ENCODE data around the gene PDK4. TPM values are rescaled to one million over a fixed set of nuclear protein-coding genes. Genes with fewer than 3 reads are reported as not detected.

Gene PDK4
- polyA plus RNA-seq, 5 donors, result 14.6 to 43.3 (median 22.1) TPM

DNA sequence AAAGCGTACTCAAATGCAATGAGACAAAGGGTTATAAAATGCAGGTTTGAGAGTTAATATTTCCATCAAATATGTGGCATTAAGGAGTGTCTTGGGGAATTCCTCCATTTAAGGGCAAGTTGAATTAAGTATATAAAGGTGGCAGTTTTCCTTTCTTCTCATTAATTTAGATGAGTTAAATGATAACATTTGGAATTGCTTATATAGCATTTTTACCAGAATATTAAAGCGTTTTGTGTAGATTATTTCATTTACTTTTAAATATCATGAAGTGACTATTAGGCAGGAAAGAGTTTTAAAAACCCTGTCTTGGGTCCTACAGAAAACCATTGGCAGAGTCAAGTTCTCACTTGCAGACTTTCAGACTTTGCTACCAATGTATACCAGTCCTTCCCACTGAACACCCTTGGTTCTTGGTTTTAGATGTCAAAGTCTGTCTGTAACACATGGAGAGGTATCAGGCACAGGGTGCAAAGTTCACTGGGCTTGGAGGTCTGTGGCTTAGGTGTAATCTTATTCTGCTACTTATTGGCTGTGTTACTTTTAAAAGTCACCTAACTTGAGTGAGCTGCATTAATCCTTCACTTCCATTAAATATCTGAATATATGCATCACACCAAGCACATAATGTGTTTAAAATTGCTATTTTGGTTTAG is 59.5 kb downstream of the PDK4 start:
- DNase-seq, result no peak

DNA sequence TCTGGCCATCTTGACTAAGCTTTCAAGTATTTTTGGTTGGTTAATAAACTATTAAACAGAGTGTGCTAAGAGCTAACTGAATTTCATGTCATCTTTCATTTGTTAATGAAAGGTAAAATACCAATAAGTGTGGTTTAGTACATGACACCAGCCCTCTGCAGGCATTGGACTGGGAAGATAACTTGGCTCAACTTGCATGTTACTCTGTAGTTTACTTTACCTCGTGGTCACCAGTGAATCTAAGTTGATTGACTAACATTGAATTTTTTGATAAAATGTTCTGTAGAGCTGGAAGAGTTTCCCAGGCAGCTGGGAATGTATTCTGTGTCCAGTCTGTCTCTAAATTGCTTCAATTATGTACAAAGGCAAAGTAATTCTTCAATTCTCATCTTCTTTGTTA is 60.7 kb downstream of the PDK4 start:
- DNase-seq, result no peak

DNA sequence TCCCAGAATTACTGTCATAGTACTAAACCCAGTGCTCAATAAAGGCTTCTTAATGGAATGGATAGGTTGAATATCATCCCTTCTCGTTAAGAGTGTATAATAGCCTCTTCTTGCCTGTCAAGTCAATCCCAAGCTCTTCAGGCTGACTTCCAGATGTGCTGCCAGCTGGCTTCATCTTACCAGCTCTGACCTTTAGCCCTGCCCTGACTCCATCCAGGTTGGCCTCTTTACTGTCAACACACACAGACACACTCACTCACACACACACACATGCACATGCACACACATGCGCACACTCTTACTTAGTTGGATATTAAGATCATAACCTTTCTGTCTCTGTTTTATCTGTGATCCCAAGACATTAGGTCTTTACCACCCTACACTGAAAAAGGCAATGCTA is 61.5 kb downstream of the PDK4 start:
- no peak for DNase-seq

Other genes with a start within 250 kb of the PDK4 start
- gene PON3, start 200.1 kb downstream of the PDK4 start, polyA plus RNA-seq (ENCODE audit: insufficient read depth in 1 of 5, insufficient read length in 5 of 5, low replicate concordance in 1 of 5), result 10 to 100 TPM; 11.9 to 19.9 (median 13.3) TPM
- 100 to 1,000 TPM; 221 to 436 (median 330) TPM for gene PON2, start 161.5 kb downstream of the PDK4 start, polyA plus RNA-seq (ENCODE audit: insufficient read depth in 1 of 5, insufficient read length in 5 of 5, low replicate concordance in 1 of 5)
- gene ASB4, start 110.6 kb downstream of the PDK4 start, polyA plus RNA-seq (ENCODE audit: insufficient read depth in 1 of 5, insufficient read length in 5 of 5, low replicate concordance in 1 of 5), result 1 to 10 TPM in 3 of 5 donors, under 1 TPM in 2; 0.52 to 1.7 (median 1.3) TPM
- 10 to 100 TPM in 3 of 5 donors, 1 to 10 TPM in 2; 8.1 to 14.9 (median 10.8) TPM for gene DYNC1I1, start 176.0 kb upstream of the PDK4 start, polyA plus RNA-seq (ENCODE audit: insufficient read depth in 1 of 5, insufficient read length in 5 of 5, low replicate concordance in 1 of 5)

All from right lung (tissue), 5 donors.